ENCODE measurements around the gene JMJD8.

- TF ChIP-seq, protein P1, sequence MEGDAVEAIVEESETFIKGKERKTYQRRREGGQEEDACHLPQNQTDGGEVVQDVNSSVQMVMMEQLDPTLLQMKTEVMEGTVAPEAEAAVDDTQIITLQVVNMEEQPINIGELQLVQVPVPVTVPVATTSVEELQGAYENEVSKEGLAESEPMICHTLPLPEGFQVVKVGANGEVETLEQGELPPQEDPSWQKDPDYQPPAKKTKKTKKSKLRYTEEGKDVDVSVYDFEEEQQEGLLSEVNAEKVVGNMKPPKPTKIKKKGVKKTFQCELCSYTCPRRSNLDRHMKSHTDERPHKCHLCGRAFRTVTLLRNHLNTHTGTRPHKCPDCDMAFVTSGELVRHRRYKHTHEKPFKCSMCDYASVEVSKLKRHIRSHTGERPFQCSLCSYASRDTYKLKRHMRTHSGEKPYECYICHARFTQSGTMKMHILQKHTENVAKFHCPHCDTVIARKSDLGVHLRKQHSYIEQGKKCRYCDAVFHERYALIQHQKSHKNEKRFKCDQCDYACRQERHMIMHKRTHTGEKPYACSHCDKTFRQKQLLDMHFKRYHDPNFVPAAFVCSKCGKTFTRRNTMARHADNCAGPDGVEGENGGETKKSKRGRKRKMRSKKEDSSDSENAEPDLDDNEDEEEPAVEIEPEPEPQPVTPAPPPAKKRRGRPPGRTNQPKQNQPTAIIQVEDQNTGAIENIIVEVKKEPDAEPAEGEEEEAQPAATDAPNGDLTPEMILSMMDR (IDR thresholded peaks at IDR 0.05): no peak
- no peak for TF ChIP-seq ZFX (IDR thresholded peaks at IDR 0.05; ENCODE audit: borderline replicate concordance)
Measured at GRCh38 chr16:662095-662494, 22.0 kb downstream of the JMJD8 start.
